Measurements from ENCODE around the gene LCOR. TPM values are rescaled to one million over a fixed set of nuclear protein-coding genes. Genes with fewer than 3 reads are reported as not detected.
A peak's percentile ranks its signal among the peaks of the same experiment; 100 is the strongest.

Gene LCOR
- total RNA-seq, 3 donors from 2014 or later (not counting 1 experiment from before 2014, with no cell fraction given): 68.5 to 92.4 (median 87.7) TPM

DNA sequence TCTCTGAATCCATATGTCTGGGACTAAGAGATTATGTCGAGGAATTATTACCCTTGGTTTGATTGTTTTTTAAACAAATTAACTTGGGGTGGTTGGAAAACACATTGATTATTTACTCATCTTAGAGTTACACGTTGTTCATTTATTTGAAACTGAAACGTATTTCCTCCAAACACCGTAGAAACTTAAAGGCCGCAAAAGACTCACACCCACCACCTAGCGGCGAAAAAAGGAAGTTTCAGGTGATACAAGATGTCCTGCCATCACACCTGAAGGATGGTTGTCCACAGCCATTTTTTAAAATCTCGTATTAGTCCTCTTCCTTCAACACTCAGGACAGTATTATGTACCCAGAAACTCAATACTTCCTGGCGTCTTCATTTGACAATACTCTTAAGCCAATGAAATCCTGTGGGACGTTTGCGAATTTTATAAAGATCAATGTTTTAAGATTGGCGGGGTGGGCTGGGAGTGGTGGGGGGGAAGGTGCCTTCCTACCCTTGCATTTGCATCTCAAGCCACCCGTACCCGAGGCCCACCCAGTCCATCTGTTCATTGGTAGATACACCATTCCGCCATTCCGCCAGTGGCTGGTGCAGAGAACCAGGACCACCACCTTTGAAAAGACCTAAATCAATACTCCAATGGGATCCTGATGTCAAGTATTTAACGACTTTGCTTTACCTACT lies 1.4 kb upstream of the LCOR start:
- no peak overlapping the region for H3K4me3 ChIP-seq (ENCODE audit: low read length)
- no peaks in the 10 kb centered on the region for H3K36me3 ChIP-seq (ENCODE audit: control insufficient read depth, insufficient read depth, low read length)
- no peaks in the 10 kb centered on the region for H3K27me3 Mint-ChIP-seq (ENCODE audit: low read depth in 2 of 2)
- H3K4me1 Mint-ChIP-seq: peaks cover 34% of the 10 kb centered on the region in 2 donors
- peaks cover 14% of the 10 kb centered on the region for H3K4me1 ChIP-seq (ENCODE audit: control insufficient read depth, insufficient read depth, low read length)
- peak overlapping the region; percentile 98 for H3K4me3 Mint-ChIP-seq
- ATAC-seq (no peak), DNase-seq (peak; percentile 66 to 93)
- peak overlapping the region; percentile 84 for H3K27ac ChIP-seq (ENCODE audit: low read length)
- 33% methylated on average over 14 of the region's 17 CpGs for WGBS (ENCODE audit: insufficient coverage)
- peak overlapping the region; percentile 99 for H3K27ac Mint-ChIP-seq
- TF ChIP-seq, protein P1, sequence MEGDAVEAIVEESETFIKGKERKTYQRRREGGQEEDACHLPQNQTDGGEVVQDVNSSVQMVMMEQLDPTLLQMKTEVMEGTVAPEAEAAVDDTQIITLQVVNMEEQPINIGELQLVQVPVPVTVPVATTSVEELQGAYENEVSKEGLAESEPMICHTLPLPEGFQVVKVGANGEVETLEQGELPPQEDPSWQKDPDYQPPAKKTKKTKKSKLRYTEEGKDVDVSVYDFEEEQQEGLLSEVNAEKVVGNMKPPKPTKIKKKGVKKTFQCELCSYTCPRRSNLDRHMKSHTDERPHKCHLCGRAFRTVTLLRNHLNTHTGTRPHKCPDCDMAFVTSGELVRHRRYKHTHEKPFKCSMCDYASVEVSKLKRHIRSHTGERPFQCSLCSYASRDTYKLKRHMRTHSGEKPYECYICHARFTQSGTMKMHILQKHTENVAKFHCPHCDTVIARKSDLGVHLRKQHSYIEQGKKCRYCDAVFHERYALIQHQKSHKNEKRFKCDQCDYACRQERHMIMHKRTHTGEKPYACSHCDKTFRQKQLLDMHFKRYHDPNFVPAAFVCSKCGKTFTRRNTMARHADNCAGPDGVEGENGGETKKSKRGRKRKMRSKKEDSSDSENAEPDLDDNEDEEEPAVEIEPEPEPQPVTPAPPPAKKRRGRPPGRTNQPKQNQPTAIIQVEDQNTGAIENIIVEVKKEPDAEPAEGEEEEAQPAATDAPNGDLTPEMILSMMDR (IDR thresholded peaks at IDR 0.05): peak; percentile 88
- no peaks in the 10 kb centered on the region for H3K27me3 ChIP-seq (ENCODE audit: control insufficient read depth, insufficient read depth, low read length)
- H3K9me3 ChIP-seq (ENCODE audit: control insufficient read depth, insufficient read depth, low read length): no peaks in the 10 kb centered on the region
- H3K36me3 Mint-ChIP-seq: no peaks in the 10 kb centered on the region
- intact Hi-C loops (cut with micrococcal nuclease): loop anchor here (1.0 to 5.0 kb wide), 4 partner anchors 65 to 462 kb away; partner anchors contain the start of genes ARHGAP19 and PIK3AP1
- H3K9me3 Mint-ChIP-seq: no peaks in the 10 kb centered on the region

DNA sequence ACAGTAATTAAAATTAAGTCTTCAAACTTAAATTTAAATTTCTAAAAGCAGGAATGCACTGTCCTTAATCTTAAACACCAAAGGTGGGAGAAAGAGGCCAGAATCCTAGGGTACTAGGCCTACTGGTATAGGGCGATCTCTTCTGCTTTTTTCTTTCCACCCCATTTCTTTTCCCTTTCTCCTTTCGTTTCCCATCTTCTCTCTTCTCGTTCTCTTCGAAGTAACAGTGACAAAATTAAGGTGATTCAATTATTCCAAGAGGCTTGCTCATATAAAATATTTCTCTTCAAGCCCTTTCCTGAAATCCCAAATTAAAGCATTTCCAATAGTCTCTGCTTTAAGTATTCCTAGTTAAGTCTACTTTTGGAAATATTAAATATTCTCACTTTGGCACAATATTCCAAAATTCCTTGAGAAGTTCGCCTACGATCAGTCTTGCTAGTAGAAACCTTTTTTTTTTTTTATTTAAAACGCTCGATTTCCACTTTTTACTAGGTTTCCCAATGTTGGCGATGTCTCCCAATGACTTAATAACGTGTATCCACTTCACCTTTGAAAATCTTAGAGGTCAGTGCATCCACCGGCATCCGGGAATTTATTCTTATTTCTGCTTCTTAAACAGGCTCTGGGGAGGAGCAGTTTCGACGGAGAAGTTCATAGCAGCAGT lies 765 bp upstream of the LCOR start:
- Histone ChIP-seq H3K9me3 (ENCODE audit: control insufficient read depth, insufficient read depth, low read length) (no peaks in the 10 kb centered on the region), H3K36me3 (ENCODE audit: control insufficient read depth, insufficient read depth, low read length) (no peaks in the 10 kb centered on the region), H3K27me3 (ENCODE audit: control insufficient read depth, insufficient read depth, low read length) (no peaks in the 10 kb centered on the region), H3K4me1 (ENCODE audit: control insufficient read depth, insufficient read depth, low read length) (peaks cover 14% of the 10 kb centered on the region), H3K27ac (ENCODE audit: low read length) (peak overlapping the region; percentile 84), H3K4me3 (ENCODE audit: low read length) (peak overlapping the region; percentile 54)
- intact Hi-C loops (cut with micrococcal nuclease): loop anchor here (2.0 to 5.0 kb wide), 2 partner anchors 111 to 461 kb away; partner anchors contain the start of genes ARHGAP19 and PIK3AP1
- Mint-ChIP-seq H3K4me3 (peak overlapping the region; percentile 98), H3K27me3 (ENCODE audit: low read depth in 2 of 2) (no peaks in the 10 kb centered on the region), H3K9me3 (no peaks in the 10 kb centered on the region), H3K4me1 (peaks cover 40 to 41% of the 10 kb centered on the region in 2 donors), H3K27ac (peak overlapping the region; percentile 99), H3K36me3 (no peaks in the 10 kb centered on the region)
- DNase-seq: peak in 1 of 2 donors; percentile 13
- WGBS (ENCODE audit: insufficient coverage): 15% methylated on average over 14 of the region's 14 CpGs
- no peak for ATAC-seq
- TF ChIP-seq, protein P1 (IDR thresholded peaks at IDR 0.05): no peak

DNA sequence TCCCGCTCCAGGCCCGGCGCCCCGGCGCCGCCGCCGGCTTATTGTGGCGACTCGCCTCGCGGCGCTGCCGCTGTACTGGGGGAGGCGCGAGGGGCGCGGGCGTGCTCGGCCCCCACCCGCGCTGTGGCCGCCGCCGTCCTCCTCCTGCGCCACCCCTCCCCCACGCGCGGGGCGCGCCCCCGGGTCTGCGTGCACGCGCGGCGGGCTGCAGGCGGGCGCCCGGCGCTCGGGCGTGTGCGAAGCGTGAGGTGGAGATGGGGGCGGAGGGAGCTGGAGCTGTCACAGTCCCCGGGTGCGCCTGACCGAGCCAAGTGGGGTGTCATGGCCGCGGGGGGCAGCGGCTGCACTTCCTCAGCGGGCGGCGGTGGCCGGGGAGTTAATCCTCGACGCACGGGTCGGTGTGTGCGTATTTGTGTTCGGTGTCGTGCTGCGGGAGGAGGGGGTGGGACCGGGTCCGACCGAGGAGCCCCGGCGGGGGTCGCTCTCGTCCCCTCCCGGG lies 672 bp downstream of the LCOR start:
- TF ChIP-seq, protein P1 (IDR thresholded peaks at IDR 0.05): no peak
- H3K27me3 Mint-ChIP-seq (ENCODE audit: low read depth in 2 of 2): no peaks in the 10 kb centered on the region
- H3K4me1 Mint-ChIP-seq: peaks cover 45 to 48% of the 10 kb centered on the region in 2 donors
- Histone ChIP-seq H3K4me3 (ENCODE audit: low read length) (peak overlapping the region; percentile 73), H3K27ac (ENCODE audit: low read length) (peak overlapping the region; percentile 78), H3K27me3 (ENCODE audit: control insufficient read depth, insufficient read depth, low read length) (no peaks in the 10 kb centered on the region), H3K36me3 (ENCODE audit: control insufficient read depth, insufficient read depth, low read length) (no peaks in the 10 kb centered on the region), H3K9me3 (ENCODE audit: control insufficient read depth, insufficient read depth, low read length) (no peaks in the 10 kb centered on the region), H3K4me1 (ENCODE audit: control insufficient read depth, insufficient read depth, low read length) (peaks cover 14% of the 10 kb centered on the region)
- H3K36me3 Mint-ChIP-seq: no peaks in the 10 kb centered on the region
- peak overlapping the region; percentile 90 for H3K4me3 Mint-ChIP-seq
- ATAC-seq: peak; percentile 67 to 85 (median 71)
- intact Hi-C loops (cut with micrococcal nuclease): loop anchor here (2.0 to 5.0 kb wide), 2 partner anchors 246 to 460 kb away; partner anchors contain the start of genes ARHGAP19 and TM9SF3
- peak; percentile 94 to 96 for DNase-seq
- no peaks in the 10 kb centered on the region for H3K9me3 Mint-ChIP-seq
- 0% methylated on average over 71 of the region's 72 CpGs for WGBS (ENCODE audit: insufficient coverage)
- peak overlapping the region; percentile 85 to 99 for H3K27ac Mint-ChIP-seq

Data from natural killer cell (primary cell).